Calu3 (cell line): ENCODE results near the gene RFNG. TPM values are rescaled to one million over a fixed set of nuclear protein-coding genes. Genes with fewer than 3 reads are reported as not detected.

ENCODE experiments used
- BruUV-seq: library from RNA; stranded (reverse); fragments of 400-500 nt; replicated peaks from 2 replicates; lab custom pipeline; 2021; lab: Mats Ljungman, UMichigan
- CTCF ChIA-PET: fragments of 300-600 bp; sonication (Branson Sonifier 250); formaldehyde crosslinking; loops from one replicate; lab custom pipeline; 2022; ENCODE audit warnings: antibody characterized with exemption; lab: Charles Lee
- DNase-seq: peaks from one replicate; pipeline ENCODE4 v3.0.0; 2022
- H3K27ac Mint-ChIP-seq: one replicate; pipeline ENCODE4 v1.8.0; 2022; ENCODE audit warnings: mixed read lengths; ENCODE audit not compliant: unreplicated experiment
- H3K27me3 Mint-ChIP-seq: one replicate; pipeline ENCODE4 v1.8.0; 2022; ENCODE audit warnings: mixed read lengths; ENCODE audit not compliant: unreplicated experiment
- H3K36me3 Mint-ChIP-seq: one replicate; pipeline ENCODE4 v1.8.0; 2022; ENCODE audit warnings: mild to moderate bottlenecking, moderate library complexity, mixed read lengths; ENCODE audit not compliant: insufficient read depth, unreplicated experiment
- H3K4me1 Mint-ChIP-seq: one replicate; pipeline ENCODE4 v1.8.0; 2022; ENCODE audit warnings: mild to moderate bottlenecking, low read depth, mixed read lengths; ENCODE audit not compliant: unreplicated experiment
- H3K4me3 Mint-ChIP-seq: one replicate; pipeline ENCODE4 v1.8.0; 2022; ENCODE audit warnings: mild to moderate bottlenecking, low read depth, moderate library complexity, mixed read lengths; ENCODE audit not compliant: unreplicated experiment
- H3K9me3 Mint-ChIP-seq: one replicate; pipeline ENCODE4 v1.8.0; 2022; ENCODE audit warnings: low read depth, mixed read lengths; ENCODE audit not compliant: unreplicated experiment
- CTCF ChIP-seq: fragments of 200-600 bp; IDR thresholded peaks from one replicate; pipeline ENCODE4 v1.8.0; 2022; ENCODE audit warnings: antibody characterized with exemption; ENCODE audit not compliant: unreplicated experiment
- intact Hi-C: fragments of 100-400 bp; cut with micrococcal nuclease; formaldehyde crosslinking; loops from one replicate; pipeline ENCODE4 v1.10.0; 2022; ENCODE audit not compliant: unreplicated experiment
- total RNA-seq: library from RNA; stranded (reverse); gene quantifications from 2 replicates; pipeline ENCODE4 v1.2.3, GENCODE V29; 2022

RFNG gene
- total RNA-seq, 1 experiment from 2014 or later = 33.5 TPM

- CTCF ChIA-PET = no interaction called here
- Mint-ChIP-seq H3K27me3 (no peaks in the 10 kb centered on the region), H3K27ac (peak overlapping the region; percentile 30), H3K4me3 (no peak overlapping the region), H3K36me3 (peaks cover 79% of the 10 kb centered on the region), H3K4me1 (no peaks in the 10 kb centered on the region), H3K9me3 (no peaks in the 10 kb centered on the region)
- no peak for TF ChIP-seq CTCF
- intact Hi-C loops = no loop called here
- no peak for DNase-seq
- no TSS peak for BruUV-seq
These were observed 27.5 kb upstream of the RFNG start for GRCh38 chr17:82079001-82079677.

- no peak for DNase-seq
- Mint-ChIP-seq H3K4me1 (no peaks in the 10 kb centered on the region), H3K27ac (peak overlapping the region; percentile 2), H3K27me3 (no peaks in the 10 kb centered on the region), H3K9me3 (no peaks in the 10 kb centered on the region), H3K4me3 (no peak overlapping the region), H3K36me3 (peaks cover 76% of the 10 kb centered on the region)
- CTCF ChIA-PET = no interaction called here
- intact Hi-C loops = no loop called here
- TF ChIP-seq CTCF = no peak
- TSS peak; percentile 45 for BruUV-seq
These were observed 26.8 kb upstream of the RFNG start for GRCh38 chr17:82078433-82078832.

GRCh38 chr17:82077617-82078358 is 26.2 kb upstream of the RFNG start:
- Mint-ChIP-seq H3K36me3 (peaks cover 72% of the 10 kb centered on the region), H3K4me3 (no peak overlapping the region), H3K27me3 (no peaks in the 10 kb centered on the region), H3K27ac (peak overlapping the region; percentile 2), H3K4me1 (no peaks in the 10 kb centered on the region), H3K9me3 (no peaks in the 10 kb centered on the region)
- TF ChIP-seq CTCF = no peak
- CTCF ChIA-PET = no interaction called here
- no peak for DNase-seq
- intact Hi-C loops = no loop called here
- no TSS peak for BruUV-seq

GRCh38 chr17:82076785-82077591 is 25.4 kb upstream of the RFNG start:
- Mint-ChIP-seq H3K36me3 (peaks cover 64% of the 10 kb centered on the region), H3K9me3 (no peaks in the 10 kb centered on the region), H3K27ac (no peak overlapping the region), H3K4me3 (no peak overlapping the region), H3K27me3 (no peaks in the 10 kb centered on the region), H3K4me1 (no peaks in the 10 kb centered on the region)
- no peak for DNase-seq
- intact Hi-C loops = no loop called here
- CTCF ChIA-PET = no interaction called here
- peak; percentile 15 for TF ChIP-seq CTCF
- BruUV-seq = no TSS peak
